Measurements from ENCODE around the gene RPS6KL1. TPM values are rescaled to one million over a fixed set of nuclear protein-coding genes. Genes with fewer than 3 reads are reported as not detected.

RPS6KL1 gene
- total and polyA plus RNA-seq, 2 experiments from 2014 or later = 5.6 to 6.5 TPM

- Histone ChIP-seq H4K20me1 (replicated peaks; ENCODE audit: insufficient read depth) (no peaks in the 10 kb centered on the region), H3K9me2 (ENCODE audit: insufficient read depth) (no peaks in the 10 kb centered on the region), H3F3A (replicated peaks; ENCODE audit: low read depth) (no peaks in the 10 kb centered on the region), H3K4me3 (no peak overlapping the region), H3K4me2 (no peak overlapping the region), H3K27me3 (ENCODE audit: insufficient read depth) (no peaks in the 10 kb centered on the region), H3K36me3 (ENCODE audit: insufficient read depth) (no peaks in the 10 kb centered on the region), H3K4me1 (ENCODE audit: insufficient read depth) (no peaks in the 10 kb centered on the region; the same call in 1 of the 2 replicates), H2AFZ (no peak overlapping the region), H3K79me2 (replicated peaks; ENCODE audit: insufficient read depth) (no peaks in the 10 kb centered on the region), H3K27ac (ENCODE audit: low read depth) (no peak overlapping the region)
- Mint-ChIP-seq H3K4me1 (peaks cover 12% of the 10 kb centered on the region), H3K36me3 (ENCODE audit: low read depth) (no peaks in the 10 kb centered on the region; the same call in 2 of the 3 replicates), H3K4me3 (no peak overlapping the region), H3K9me3 (no peaks in the 10 kb centered on the region), H3K27ac (no peak overlapping the region), H3K27me3 (ENCODE audit: insufficient read depth, low read depth, poor library complexity) (peaks cover 15% of the 10 kb centered on the region)
- DNase-seq (ENCODE audit: low spot score) = no peak
- no peak for ATAC-seq
- TF ChIP-seq ZNF114 (CRISPR knock-in tag; IDR thresholded peaks at IDR 0.05) (no peak), JUNB (IDR thresholded peaks at IDR 0.05; ENCODE audit: unreplicated experiment) (no peak), EZH2phosphoT487 (IDR thresholded peaks at IDR 0.05; ENCODE audit: unreplicated experiment) (no peak), STAT1 (IDR thresholded peaks at IDR 0.05; ENCODE audit: unreplicated experiment) (no peak), REST (IDR thresholded peaks at IDR 0.05; ENCODE audit: unreplicated experiment) (no peak), EZH2 (IDR thresholded peaks at IDR 0.05; ENCODE audit: low read depth, unreplicated experiment) (no peak), ZNF331 (CRISPR knock-in tag; IDR thresholded peaks at IDR 0.05; ENCODE audit: low read depth) (no peak), ZNF462 (CRISPR knock-in tag; IDR thresholded peaks at IDR 0.05) (no peak), POLR2AphosphoS5 (IDR thresholded peaks at IDR 0.05; ENCODE audit: low read depth) (no peak), ETS1 (IDR thresholded peaks at IDR 0.05) (no peak), CREB1 (CRISPR knock-in tag; IDR thresholded peaks at IDR 0.05; ENCODE audit: low read depth) (no peak), NANOG (IDR thresholded peaks at IDR 0.05; ENCODE audit: borderline replicate concordance) (no peak), CTCF (conservative IDR thresholded peaks at IDR 0.05; ENCODE audit: low read depth in 2 of 2) (no peak)
These were observed 41.9 kb upstream of the RPS6KL1 start for GRCh38 chr14:74964787-74965485.
